ENCODE data around the gene SPEF2. TPM values are rescaled to one million over a fixed set of nuclear protein-coding genes. Genes with fewer than 3 reads are reported as not detected.

The SPEF2 gene
- total and polyA plus RNA-seq, 9 of the 15 experiments (the other 6 are each of a cell fraction or from before 2014, with no cell fraction given) = 0.11 to 0.62 (median 0.20) TPM; not detected in 2

DNA sequence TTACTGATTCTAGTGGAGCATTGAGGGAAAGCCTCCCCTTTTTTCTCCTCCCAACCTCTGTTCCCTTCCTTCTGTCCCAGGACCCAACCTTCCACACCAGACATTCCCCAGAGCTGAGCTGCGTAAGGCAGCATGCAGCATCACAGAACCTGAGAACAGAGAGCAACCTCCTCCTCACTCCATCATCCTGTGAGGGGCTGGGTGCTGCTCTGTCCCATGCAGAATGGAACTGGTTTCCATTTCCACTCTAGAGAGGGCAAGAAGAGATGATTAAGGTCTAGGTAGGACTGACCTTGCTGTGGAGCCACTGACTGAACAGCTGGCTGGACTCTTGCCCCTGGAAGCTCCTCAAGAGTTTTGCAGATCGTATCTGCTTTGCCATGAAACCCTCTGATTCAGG, 208.9 kb downstream of the SPEF2 start:
- no peaks in the 10 kb centered on the region for H3K9me3 ChIP-seq (replicated peaks; ENCODE audit: control insufficient read depth, insufficient read depth, low read depth, low read length)
- no peaks in the 10 kb centered on the region for H3K79me2 ChIP-seq (ENCODE audit: control insufficient read depth, insufficient read depth, low read length)
- ChIA-PET CTCF (ENCODE audit: low intra/inter-chr PET ratio) (no interaction called here), POLR2A (no interaction called here)
- in situ Hi-C loops (cut with MboI) (no loop called here), intact Hi-C loops (cut with micrococcal nuclease) (no loop called here)
- TF ChIP-seq, protein P1, sequence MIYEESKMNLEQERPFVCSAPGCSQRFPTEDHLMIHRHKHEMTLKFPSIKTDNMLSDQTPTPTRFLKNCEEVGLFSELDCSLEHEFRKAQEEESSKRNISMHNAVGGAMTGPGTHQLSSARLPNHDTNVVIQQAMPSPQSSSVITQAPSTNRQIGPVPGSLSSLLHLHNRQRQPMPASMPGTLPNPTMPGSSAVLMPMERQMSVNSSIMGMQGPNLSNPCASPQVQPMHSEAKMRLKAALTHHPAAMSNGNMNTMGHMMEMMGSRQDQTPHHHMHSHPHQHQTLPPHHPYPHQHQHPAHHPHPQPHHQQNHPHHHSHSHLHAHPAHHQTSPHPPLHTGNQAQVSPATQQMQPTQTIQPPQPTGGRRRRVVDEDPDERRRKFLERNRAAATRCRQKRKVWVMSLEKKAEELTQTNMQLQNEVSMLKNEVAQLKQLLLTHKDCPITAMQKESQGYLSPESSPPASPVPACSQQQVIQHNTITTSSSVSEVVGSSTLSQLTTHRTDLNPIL (CRISPR knock-in tag; IDR thresholded peaks at IDR 0.05) = no peak
- TF ChIP-seq PTRF (tag; IDR thresholded peaks at IDR 0.05) = no peak
- TF ChIP-seq, protein P2, sequence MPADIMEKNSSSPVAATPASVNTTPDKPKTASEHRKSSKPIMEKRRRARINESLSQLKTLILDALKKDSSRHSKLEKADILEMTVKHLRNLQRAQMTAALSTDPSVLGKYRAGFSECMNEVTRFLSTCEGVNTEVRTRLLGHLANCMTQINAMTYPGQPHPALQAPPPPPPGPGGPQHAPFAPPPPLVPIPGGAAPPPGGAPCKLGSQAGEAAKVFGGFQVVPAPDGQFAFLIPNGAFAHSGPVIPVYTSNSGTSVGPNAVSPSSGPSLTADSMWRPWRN (IDR thresholded peaks at IDR 0.05; ENCODE audit: low read depth) = no peak
- no peak for TF ChIP-seq HNRNPK (IDR thresholded peaks at IDR 0.05; ENCODE audit: low read depth, low read length, poor library complexity, severe bottlenecking)
- TF ChIP-seq LEF1 (IDR thresholded peaks at IDR 0.05) = no peak
- no peak for TF ChIP-seq DPF2 (IDR thresholded peaks at IDR 0.05)
- TF ChIP-seq THRA (IDR thresholded peaks at IDR 0.05) = no peak
- no peak for TF ChIP-seq ARID2 (IDR thresholded peaks at IDR 0.05)
- TF ChIP-seq NEUROD1 (IDR thresholded peaks at IDR 0.05; ENCODE audit: borderline replicate concordance, low read depth, low read length, partially characterized antibody) = no peak
- no peak for TF ChIP-seq ZNF830 (CRISPR knock-in tag; IDR thresholded peaks at IDR 0.05)
- no peaks in the 10 kb centered on the region for H3K27me3 ChIP-seq (ENCODE audit: control insufficient read depth in 2 of 2, insufficient read depth in 2 of 2, low read length in 2 of 2)
- BruUV-seq (replicated peaks) = no TSS peak
- no peaks in the 10 kb centered on the region for H3K36me3 ChIP-seq (ENCODE audit: control insufficient read depth, insufficient read depth, low read length)
- H3K4me3 ChIP-seq = no peak overlapping the region
- no peaks in the 10 kb centered on the region for H3K4me1 ChIP-seq (replicated peaks in 1 of 2; ENCODE audit: control insufficient read depth in 2 of 2, insufficient read depth in 2 of 2, low read length in 2 of 2)
- no peak for FAIRE-seq
- H3K27ac ChIP-seq (ENCODE audit: extremely low read depth, low read depth, low read length) = no peak overlapping the region
- no peaks in the 10 kb centered on the region for H3K9me1 ChIP-seq (ENCODE audit: control insufficient read depth, insufficient read depth, low read length)
- no peak for ATAC-seq
- WGBS (ENCODE audit: insufficient coverage, low coverage, missing lambda C conversion rate) = 0% methylated on average over 2 of the region's 2 CpGs
- no peaks in the 10 kb centered on the region for H4K20me1 ChIP-seq (replicated peaks; ENCODE audit: control insufficient read depth, insufficient read depth, low read length)
- H3K4me2 ChIP-seq (ENCODE audit: insufficient read depth, low read length) = no peak overlapping the region
- no peak overlapping the region for H3K9ac ChIP-seq (ENCODE audit: insufficient read depth in 1 of 2, low read depth in 2 of 2, low read length in 2 of 2)
- H2AFZ ChIP-seq (ENCODE audit: low read depth, low read length) = no peak overlapping the region
- DNase-seq (ENCODE audit: extremely low read depth in 1 of 4, low spot score in 3 of 4) = no peak
